ENCODE data around the gene IQGAP3.

IQGAP3 gene

DNA sequence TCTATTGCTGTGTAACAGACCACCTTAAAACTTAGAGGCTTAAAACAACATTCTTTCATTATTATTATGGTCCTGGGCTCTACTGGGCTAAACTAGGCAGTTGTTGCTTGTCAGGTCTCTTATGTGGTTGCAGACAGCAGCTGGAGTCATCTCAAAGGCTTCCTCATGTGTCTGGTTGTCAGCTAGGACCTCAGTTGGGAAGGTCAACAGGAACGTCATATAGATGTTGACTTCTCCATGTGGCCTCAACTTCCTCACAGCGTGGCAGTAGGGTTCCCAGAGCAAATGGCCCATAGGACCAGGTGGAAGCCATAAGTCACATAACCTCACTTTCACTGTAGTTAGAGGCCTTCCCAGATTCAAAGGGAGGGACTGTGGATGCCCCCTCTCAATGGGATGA is 56.4 kb downstream of the IQGAP3 start:
- DNase-seq (ENCODE audit: low read depth): no peak
- TF ChIP-seq, protein P1, sequence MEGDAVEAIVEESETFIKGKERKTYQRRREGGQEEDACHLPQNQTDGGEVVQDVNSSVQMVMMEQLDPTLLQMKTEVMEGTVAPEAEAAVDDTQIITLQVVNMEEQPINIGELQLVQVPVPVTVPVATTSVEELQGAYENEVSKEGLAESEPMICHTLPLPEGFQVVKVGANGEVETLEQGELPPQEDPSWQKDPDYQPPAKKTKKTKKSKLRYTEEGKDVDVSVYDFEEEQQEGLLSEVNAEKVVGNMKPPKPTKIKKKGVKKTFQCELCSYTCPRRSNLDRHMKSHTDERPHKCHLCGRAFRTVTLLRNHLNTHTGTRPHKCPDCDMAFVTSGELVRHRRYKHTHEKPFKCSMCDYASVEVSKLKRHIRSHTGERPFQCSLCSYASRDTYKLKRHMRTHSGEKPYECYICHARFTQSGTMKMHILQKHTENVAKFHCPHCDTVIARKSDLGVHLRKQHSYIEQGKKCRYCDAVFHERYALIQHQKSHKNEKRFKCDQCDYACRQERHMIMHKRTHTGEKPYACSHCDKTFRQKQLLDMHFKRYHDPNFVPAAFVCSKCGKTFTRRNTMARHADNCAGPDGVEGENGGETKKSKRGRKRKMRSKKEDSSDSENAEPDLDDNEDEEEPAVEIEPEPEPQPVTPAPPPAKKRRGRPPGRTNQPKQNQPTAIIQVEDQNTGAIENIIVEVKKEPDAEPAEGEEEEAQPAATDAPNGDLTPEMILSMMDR (conservative IDR thresholded peaks at IDR 0.05; ENCODE audit: low read depth, low read length): no peak
- H3K4me3 ChIP-seq (ENCODE audit: low read length): no peak overlapping the region

DNA sequence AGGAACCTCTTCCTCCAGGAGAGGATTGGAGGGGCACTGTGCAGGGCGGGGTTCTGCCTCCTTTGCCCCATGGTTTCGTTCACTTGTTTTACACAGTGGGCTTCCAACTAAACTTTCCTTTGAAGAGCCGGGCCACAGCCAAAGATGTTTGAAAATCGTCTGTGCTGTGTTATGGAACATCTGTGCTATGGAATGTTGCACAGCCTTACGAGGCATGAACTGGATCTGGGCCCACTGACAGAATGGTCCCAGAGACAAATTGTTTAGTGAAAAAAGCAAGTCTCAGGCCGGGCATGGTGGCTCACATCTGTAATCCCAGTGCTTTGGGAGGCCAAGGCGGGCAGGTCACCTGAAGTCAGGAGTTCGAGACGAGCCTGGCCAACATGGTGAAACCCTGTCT is 59.2 kb downstream of the IQGAP3 start:
- no peak for DNase-seq (ENCODE audit: low read depth)
- no peak overlapping the region for H3K4me3 ChIP-seq (ENCODE audit: low read length)
- TF ChIP-seq, protein P1 (conservative IDR thresholded peaks at IDR 0.05; ENCODE audit: low read depth, low read length): no peak

DNA sequence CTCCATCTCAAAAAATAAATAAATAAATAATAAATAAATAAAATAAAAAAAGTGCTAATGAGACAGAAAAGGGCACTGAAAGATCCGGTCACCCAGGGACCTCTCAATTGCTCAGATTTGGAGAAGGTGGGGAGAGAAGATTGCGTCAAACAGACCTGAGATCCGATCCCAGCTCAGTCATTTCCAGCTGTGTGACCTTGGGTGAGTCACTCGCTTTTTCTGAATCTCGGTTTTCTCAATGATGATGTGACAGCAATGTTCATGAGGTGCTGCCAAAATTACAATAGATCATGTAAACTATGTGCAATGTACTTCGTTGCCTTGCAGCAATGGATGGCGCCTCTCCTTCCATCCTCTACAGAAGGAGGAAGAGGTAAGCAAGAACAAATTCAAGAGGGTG is 60.7 kb downstream of the IQGAP3 start:
- DNase-seq (ENCODE audit: low read depth): no peak
- TF ChIP-seq, protein P1 (conservative IDR thresholded peaks at IDR 0.05; ENCODE audit: low read depth, low read length): no peak

DNA sequence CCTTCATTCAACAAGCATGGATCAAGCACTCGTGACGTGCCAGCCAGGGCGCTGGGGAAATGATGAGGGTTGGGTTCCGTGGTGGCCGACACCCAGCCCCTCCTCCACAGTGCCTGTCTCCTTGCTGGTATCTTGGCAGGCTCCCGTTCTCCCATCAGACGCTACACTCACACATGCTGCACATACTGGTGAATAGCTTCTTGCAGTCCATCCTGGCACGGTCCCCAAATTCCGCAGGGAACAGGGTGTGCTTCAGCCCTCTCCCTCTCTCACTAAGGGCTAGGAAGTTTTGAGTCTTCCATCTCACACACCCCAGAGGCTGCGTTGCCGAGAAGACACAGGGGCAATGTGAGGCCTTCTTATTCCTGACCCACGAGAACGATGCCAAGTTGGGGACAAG is 61.7 kb downstream of the IQGAP3 start:
- H3K4me3 ChIP-seq (ENCODE audit: low read length): no peak overlapping the region
- DNase-seq (ENCODE audit: low read depth): no peak
- TF ChIP-seq, protein P1 (conservative IDR thresholded peaks at IDR 0.05; ENCODE audit: low read depth, low read length): no peak

More for the DNA sequence above, 60.7 kb downstream of the IQGAP3 start:
- no peak overlapping the region for H3K4me3 ChIP-seq (ENCODE audit: low read length)

DNA sequence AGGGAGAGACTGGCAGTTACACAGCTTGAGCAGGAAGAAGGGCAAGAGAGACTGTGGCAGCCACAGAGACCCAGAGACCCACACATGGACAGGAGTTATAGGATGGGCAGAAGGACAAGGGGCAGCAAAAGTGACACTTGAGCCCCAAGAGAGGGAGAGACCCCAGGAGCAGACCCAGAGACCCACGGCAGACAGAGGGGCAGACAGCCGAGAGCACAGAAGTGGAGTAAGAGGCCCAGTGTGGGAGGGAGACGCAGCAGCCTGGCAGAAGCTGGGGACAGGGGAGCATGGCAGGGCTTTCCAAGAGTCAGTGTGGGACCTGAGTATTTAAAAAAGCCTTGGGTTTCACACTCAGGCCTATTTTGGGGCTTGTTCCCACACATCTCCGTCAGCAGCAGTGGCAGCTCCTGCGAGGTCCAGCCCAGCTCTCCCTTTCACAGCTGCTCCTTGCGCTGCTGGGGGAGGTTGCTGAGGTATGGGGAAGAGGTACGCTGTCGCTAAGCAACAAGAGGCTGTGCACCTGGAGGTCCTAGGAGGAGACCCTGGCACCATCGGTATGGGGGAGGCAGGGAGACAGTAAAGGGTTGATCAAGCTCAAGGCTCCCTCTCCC is 62.8 kb downstream of the IQGAP3 start:
- TF ChIP-seq, protein P1 (conservative IDR thresholded peaks at IDR 0.05; ENCODE audit: low read depth, low read length): no peak
- no peak overlapping the region for H3K4me3 ChIP-seq (ENCODE audit: low read length)
- DNase-seq (ENCODE audit: low read depth): no peak

DNA sequence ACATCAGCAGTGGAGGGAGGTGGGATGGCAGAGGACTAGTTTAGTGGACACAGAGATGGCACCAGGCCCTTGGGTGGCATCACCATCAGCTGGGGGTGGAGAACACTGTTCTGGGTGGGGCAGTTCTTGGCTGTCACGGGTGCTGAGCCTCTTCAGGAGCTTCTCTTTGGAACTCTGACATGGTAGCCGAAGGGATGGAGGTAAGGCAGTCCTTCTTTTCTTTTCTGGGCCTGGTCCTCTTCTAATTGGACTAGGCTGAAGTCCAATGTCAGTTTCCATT is 63.5 kb downstream of the IQGAP3 start:
- no peak overlapping the region for H3K4me3 ChIP-seq (ENCODE audit: low read length)
- TF ChIP-seq, protein P1 (conservative IDR thresholded peaks at IDR 0.05; ENCODE audit: low read depth, low read length): no peak
- no peak for DNase-seq (ENCODE audit: low read depth)

DNA sequence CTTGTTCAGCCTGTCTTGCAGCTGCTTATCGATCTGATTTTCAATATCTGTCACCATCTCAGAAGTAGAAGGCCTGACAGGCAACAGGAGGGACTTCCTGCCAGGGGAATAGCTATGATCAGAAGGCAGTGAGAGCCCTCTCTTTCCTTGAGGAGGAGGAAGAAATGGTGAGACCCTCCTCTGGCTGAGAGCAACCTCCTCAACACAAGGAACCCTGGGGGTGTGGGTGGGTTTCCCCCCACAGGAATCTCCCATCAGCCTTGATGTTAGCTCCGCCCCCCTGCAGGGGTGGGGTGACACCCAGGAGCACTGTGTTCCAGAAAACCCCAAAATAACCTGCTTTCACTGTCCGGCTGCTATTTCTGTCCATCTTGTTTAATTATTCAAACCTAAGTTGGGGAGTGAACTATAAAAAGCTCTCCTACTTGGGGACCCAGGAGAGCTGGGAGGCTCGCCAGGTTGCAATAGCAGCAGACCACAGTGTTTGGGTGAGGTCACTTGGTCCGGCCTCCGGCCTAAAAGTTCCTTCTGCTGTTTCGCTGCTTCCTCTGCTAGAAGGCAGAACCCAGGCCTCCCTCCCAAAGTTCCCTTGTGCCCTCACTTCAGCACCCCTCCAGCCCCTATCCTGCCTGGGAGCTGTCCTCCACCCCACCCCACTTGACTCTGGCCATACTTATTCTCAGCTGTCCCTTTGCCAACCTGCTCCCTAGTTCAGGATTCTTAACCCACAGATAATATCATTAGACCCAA is 64.0 kb downstream of the IQGAP3 start:
- H3K4me3 ChIP-seq (ENCODE audit: low read length): no peak overlapping the region
- TF ChIP-seq, protein P1 (conservative IDR thresholded peaks at IDR 0.05; ENCODE audit: low read depth, low read length): no peak
- DNase-seq (ENCODE audit: low read depth): no peak
